ENCODE results near the gene SPEG. TPM values are rescaled to one million over a fixed set of nuclear protein-coding genes. Genes with fewer than 3 reads are reported as not detected.

SPEG gene
- total RNA-seq, 2 donors from 2014 or later, result 2.9 to 3.6 TPM

GRCh38 chr2:219395609-219396008, 39.0 kb upstream of the SPEG start:
- ATAC-seq (no peak), DNase-seq (no peak)

GRCh38 chr2:219396863-219397457, 37.7 kb upstream of the SPEG start:
- H3K27ac ChIP-seq, result no peak overlapping the region
- H3K27me3 ChIP-seq, result no peaks in the 10 kb centered on the region
- H3K4me3 ChIP-seq, result no peak overlapping the region
- peaks cover 9% of the 10 kb centered on the region for H3K4me1 ChIP-seq
- intact Hi-C loops (cut with DNase I), result no loop called here
- no peaks in the 10 kb centered on the region for H3K36me3 ChIP-seq (replicated peaks in 1 of 2; ENCODE audit: insufficient read depth in 1 of 2, low read depth in 2 of 2)
- ATAC-seq (no peak), DNase-seq (no peak)
- no peaks in the 10 kb centered on the region for H3K9me3 ChIP-seq
- WGBS, 2 donors, result 66 to 87% methylated on average over 6 of the region's 6 CpGs
- TF ChIP-seq CTCF (IDR thresholded peaks at IDR 0.05) (no peak), POLR2A (IDR thresholded peaks at IDR 0.05) (no peak)

More at GRCh38 chr2:219395609-219396008, 39.0 kb upstream of the SPEG start:
- Histone ChIP-seq H3K27me3 (no peaks in the 10 kb centered on the region), H3K4me1 (peaks cover 9% of the 10 kb centered on the region), H3K27ac (no peak overlapping the region), H3K36me3 (replicated peaks in 1 of 2; ENCODE audit: insufficient read depth in 1 of 2, low read depth in 2 of 2) (no peaks in the 10 kb centered on the region), H3K9me3 (no peaks in the 10 kb centered on the region), H3K4me3 (no peak overlapping the region)
- intact Hi-C loops (cut with DNase I), result no loop called here
- TF ChIP-seq CTCF (IDR thresholded peaks at IDR 0.05) (no peak), POLR2A (IDR thresholded peaks at IDR 0.05) (no peak)
- 75 to 81% methylated on average over 3 of the region's 3 CpGs for WGBS, 2 donors

GRCh38 chr2:219398721-219399363, 35.8 kb upstream of the SPEG start:
- H3K4me3 ChIP-seq, result no peak overlapping the region
- 7 to 22% methylated on average over 5 of the region's 5 CpGs for WGBS, 2 donors
- intact Hi-C loops (cut with DNase I), result no loop called here
- peaks cover 9% of the 10 kb centered on the region for H3K4me1 ChIP-seq
- no peaks in the 10 kb centered on the region for H3K9me3 ChIP-seq
- H3K27ac ChIP-seq, result peak overlapping the region; percentile 30 to 57 (median 44)
- TF ChIP-seq CTCF (IDR thresholded peaks at IDR 0.05), result no peak
- no peak for TF ChIP-seq POLR2A (IDR thresholded peaks at IDR 0.05)
- ATAC-seq (peak; percentile 60), DNase-seq (peak in 3 of 4 donors; percentile 34 to 58 (median 49))
- H3K36me3 ChIP-seq (replicated peaks in 1 of 2; ENCODE audit: insufficient read depth in 1 of 2, low read depth in 2 of 2), result no peaks in the 10 kb centered on the region
- H3K27me3 ChIP-seq, result no peaks in the 10 kb centered on the region

- no peaks in the 10 kb centered on the region for H3K9me3 ChIP-seq
- peaks cover 9% of the 10 kb centered on the region for H3K4me1 ChIP-seq
- H3K27me3 ChIP-seq, result no peaks in the 10 kb centered on the region
- intact Hi-C loops (cut with DNase I), result no loop called here
- no peak overlapping the region for H3K4me3 ChIP-seq
- ATAC-seq (no peak), DNase-seq (no peak)
- TF ChIP-seq POLR2A (IDR thresholded peaks at IDR 0.05), result no peak
- no peak for TF ChIP-seq CTCF (IDR thresholded peaks at IDR 0.05)
- WGBS, 2 donors, result 73 to 74% methylated on average over 10 to 14 of the region's 14 CpGs
- no peaks in the 10 kb centered on the region for H3K36me3 ChIP-seq (replicated peaks in 1 of 2; ENCODE audit: insufficient read depth in 1 of 2, low read depth in 2 of 2)
- no peak overlapping the region for H3K27ac ChIP-seq
Observed at GRCh38 chr2:219399716-219400478, 34.7 kb upstream of the SPEG start.

All from body of pancreas (tissue), 4 donors.